Subcutaneous abdominal adipose tissue (tissue), 5 donors: ENCODE data around the gene OGA.

Source experiments
- H3K27ac ChIP-seq: one replicate; pipeline ENCODE4 v1.7.0; 2013; ENCODE audit warnings: low read depth, mild to moderate bottlenecking, inconsistent platforms, low read length, moderate library complexity
- H3K27me3 ChIP-seq, 5 donors: one replicate each; pipeline ENCODE4 v1.7.0; 2013; ENCODE audit warnings: low read length in 5 of 5, inconsistent platforms in 1 of 5; ENCODE audit not compliant: control insufficient read depth in 5 of 5, insufficient read depth in 4 of 5
- H3K36me3 ChIP-seq, 5 donors: one replicate each; pipeline ENCODE4 v1.7.0; 2013; ENCODE audit warnings: low read length in 5 of 5; ENCODE audit not compliant: control insufficient read depth in 5 of 5, insufficient read depth in 5 of 5
- H3K4me1 ChIP-seq, 5 donors: one replicate each; pipeline ENCODE4 v1.7.0; 2013; ENCODE audit warnings: low read length in 5 of 5, mild to moderate bottlenecking in 3 of 5, moderate library complexity in 1 of 5; ENCODE audit not compliant: control insufficient read depth in 5 of 5, insufficient read depth in 5 of 5
- H3K4me3 ChIP-seq, 5 donors: one replicate each; pipeline ENCODE4 v1.7.0; 2013; ENCODE audit warnings: low read length in 5 of 5, low read depth in 1 of 5
- H3K9ac ChIP-seq, 5 donors: one replicate each; pipeline ENCODE4 v1.7.0; 2013; ENCODE audit warnings: low read length in 5 of 5, mild to moderate bottlenecking in 4 of 5, moderate library complexity in 3 of 5
- H3K9me3 ChIP-seq, 5 donors: one replicate each; pipeline ENCODE4 v1.7.0; 2013; ENCODE audit warnings: low read length in 5 of 5; ENCODE audit not compliant: control insufficient read depth in 5 of 5
- donor health status: healthy.
- donor health status: healthy.
- donor health status: healthy.
- donor health status: healthy.
- donor health status: healthy.

OGA gene

GRCh38 chr10:101818119-101818871 is at the start of gene OGA:
Gene OGA, minus strand, starts transcription at chr10:101818444. Its CDS starts 422 bp downstream, at chr10:101818022.
- Histone ChIP-seq H3K36me3 (peaks cover 3 to 23% (median 12%) of the 10 kb centered on the region in 5 donors), H3K4me3 (peak within 1 kb of the TSS; percentile 94 to 98 (median 97)), H3K9ac (peak within 1 kb of the TSS; percentile 77 to 89 (median 82)), H3K4me1 (peaks cover 2 to 57% (median 50%) of the 10 kb centered on the region in 5 donors), H3K27ac (peak within 1 kb of the TSS; percentile 92), H3K9me3 (no peaks in the 10 kb centered on the region), H3K27me3 (no peaks in the 10 kb centered on the region)

DNA sequence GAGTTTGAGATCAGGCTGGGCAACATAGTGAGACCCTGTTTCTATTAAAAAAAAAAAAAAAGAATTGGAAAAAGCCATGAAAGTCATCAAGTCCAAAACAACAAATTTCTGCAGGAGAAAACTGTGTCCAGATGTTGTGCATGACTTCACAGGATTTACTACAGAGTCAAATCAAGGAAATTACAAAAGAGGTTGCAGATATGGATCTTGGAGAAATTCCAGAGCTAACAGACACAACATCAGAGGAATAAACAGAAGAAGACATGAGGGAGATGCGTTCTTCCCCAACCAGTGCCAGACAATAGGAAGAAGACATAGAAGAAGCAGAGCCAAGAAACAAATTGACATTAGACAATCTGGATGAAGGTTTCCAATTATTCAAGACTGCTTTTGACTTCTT is 49.7 kb upstream of the OGA start:
- Histone ChIP-seq H3K27me3 (no peaks in the 10 kb centered on the region), H3K9me3 (no peaks in the 10 kb centered on the region), H3K27ac (no peak overlapping the region), H3K4me3 (no peak overlapping the region), H3K36me3 (peaks cover 0 to 3% (median 0%) of the 10 kb centered on the region in 5 donors), H3K4me1 (peaks cover 0 to 5% (median 0%) of the 10 kb centered on the region in 5 donors), H3K9ac (no peak overlapping the region)

DNA sequence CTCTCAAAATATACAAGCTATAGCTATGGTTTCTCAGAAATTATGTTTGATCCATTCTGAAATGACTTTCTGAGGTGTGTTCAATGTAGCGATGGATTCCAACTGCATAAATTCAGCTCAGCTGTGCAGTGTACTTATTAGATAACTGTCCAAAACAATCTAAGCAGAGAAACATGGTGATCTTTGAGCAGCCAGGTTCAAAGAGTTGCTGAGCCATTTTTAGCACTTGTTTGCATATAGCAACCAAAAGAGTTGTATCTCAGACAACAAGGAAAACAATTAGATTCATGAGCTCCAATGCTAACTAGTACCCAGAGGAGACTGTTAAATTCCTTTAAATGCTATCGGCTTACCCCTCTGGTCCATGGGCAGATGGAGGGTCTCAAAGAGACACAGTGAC is 41.3 kb upstream of the OGA start:
- H3K36me3 ChIP-seq = peaks cover 0 to 17% (median 0%) of the 10 kb centered on the region in 5 donors
- peaks cover 0 to 22% (median 9%) of the 10 kb centered on the region in 5 donors for H3K4me1 ChIP-seq
- H3K27ac ChIP-seq = no peak overlapping the region
- no peak overlapping the region for H3K4me3 ChIP-seq
- H3K9ac ChIP-seq = no peak overlapping the region
- peaks cover 0 to 9% (median 4%) of the 10 kb centered on the region in 5 donors for H3K9me3 ChIP-seq
- no peaks in the 10 kb centered on the region for H3K27me3 ChIP-seq

DNA sequence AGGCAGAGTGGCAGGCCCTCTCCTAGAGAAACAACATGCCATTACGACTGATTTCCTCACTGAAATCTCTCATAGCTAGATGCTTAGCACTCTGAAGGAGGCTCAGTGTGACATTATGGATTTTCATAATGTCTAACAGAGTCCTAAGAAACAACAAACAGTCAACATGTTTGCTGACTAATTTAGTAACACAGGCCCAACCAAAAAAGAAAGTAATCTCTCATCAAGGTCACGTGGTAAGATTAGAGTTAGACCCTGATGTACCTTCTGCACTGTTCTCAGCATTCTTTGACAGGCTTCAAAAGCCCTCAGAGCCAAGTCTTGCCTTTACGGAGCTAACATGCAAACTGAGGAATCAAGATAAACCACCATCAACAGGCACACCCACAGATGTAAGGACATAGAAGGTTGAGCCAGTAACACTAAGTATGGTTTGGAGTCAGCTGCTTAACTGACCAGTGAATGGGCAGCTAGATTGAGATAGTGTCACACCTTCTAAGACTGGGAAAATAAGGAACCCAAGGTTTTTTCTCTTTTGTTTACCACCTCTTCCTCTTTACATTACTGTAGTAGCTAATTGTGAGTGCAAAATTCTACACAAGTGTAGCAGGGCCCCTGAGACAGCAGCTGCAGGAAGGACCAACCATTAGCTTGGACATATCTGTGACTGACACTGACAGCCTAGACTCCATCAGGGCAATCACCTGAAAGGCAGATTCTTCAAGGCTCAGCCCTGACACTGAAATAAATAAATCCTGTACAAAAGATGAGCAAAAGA is 40.7 kb upstream of the OGA start:
- H3K9me3 ChIP-seq = peaks cover 0 to 9% (median 4%) of the 10 kb centered on the region in 5 donors
- H3K27ac ChIP-seq = no peak overlapping the region
- no peak overlapping the region for H3K9ac ChIP-seq
- peaks cover 0 to 17% (median 0%) of the 10 kb centered on the region in 5 donors for H3K36me3 ChIP-seq
- H3K4me3 ChIP-seq = no peak overlapping the region
- H3K27me3 ChIP-seq = no peaks in the 10 kb centered on the region
- H3K4me1 ChIP-seq = peaks cover 0 to 28% (median 12%) of the 10 kb centered on the region in 5 donors

DNA sequence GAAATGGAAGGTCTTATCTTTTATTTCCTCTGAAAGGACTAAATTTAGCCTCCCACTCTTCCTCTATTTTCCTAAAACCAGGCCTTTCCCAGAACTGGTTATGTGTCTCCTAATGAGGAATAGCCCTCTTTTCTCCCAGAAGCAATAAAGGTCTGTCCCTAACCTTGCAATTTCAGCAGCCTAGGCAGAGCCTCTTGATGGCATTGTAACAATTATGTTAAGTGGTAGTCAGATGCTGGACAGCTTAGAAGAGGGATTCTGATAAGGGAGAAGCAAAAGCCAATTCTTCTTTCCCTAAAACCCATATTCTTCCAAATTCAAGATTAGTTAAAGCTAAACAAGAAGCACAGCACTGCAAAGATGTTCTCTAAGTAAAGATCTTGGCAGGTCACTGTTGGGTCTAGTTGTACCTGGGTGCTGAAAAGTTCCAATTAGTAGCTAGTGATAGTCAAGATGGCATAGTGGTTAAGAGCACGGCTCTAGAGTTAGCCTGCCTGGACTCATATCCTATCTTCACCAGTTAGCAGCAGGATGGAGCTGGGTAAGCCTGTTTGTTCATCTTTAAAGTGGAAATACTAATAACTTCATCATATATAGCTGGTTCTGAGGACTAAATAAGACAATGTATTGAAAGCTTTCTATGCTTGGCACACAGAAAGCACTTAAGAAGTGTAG is 39.7 kb upstream of the OGA start:
- Histone ChIP-seq H3K9me3 (peaks cover 0 to 9% (median 4%) of the 10 kb centered on the region in 5 donors), H3K4me1 (peaks cover 0 to 38% (median 20%) of the 10 kb centered on the region in 5 donors), H3K9ac (no peak overlapping the region), H3K27me3 (no peaks in the 10 kb centered on the region), H3K4me3 (no peak overlapping the region), H3K27ac (no peak overlapping the region), H3K36me3 (peaks cover 0 to 17% (median 0%) of the 10 kb centered on the region in 5 donors)

GRCh38 chr10:101856626-101857025 is 38.4 kb upstream of the OGA start:
- H3K9ac ChIP-seq = no peak overlapping the region
- no peak overlapping the region for H3K27ac ChIP-seq
- H3K4me3 ChIP-seq = no peak overlapping the region
- peaks cover 0 to 9% (median 4%) of the 10 kb centered on the region in 5 donors for H3K9me3 ChIP-seq
- no peaks in the 10 kb centered on the region for H3K27me3 ChIP-seq
- peaks cover 0 to 17% (median 0%) of the 10 kb centered on the region in 5 donors for H3K36me3 ChIP-seq
- H3K4me1 ChIP-seq = peaks cover 0 to 50% (median 33%) of the 10 kb centered on the region in 5 donors

GRCh38 chr10:101851411-101852116 is 33.3 kb upstream of the OGA start:
- H3K4me1 ChIP-seq = peaks cover 8 to 89% (median 65%) of the 10 kb centered on the region in 5 donors
- peak overlapping the region; percentile 25 for H3K27ac ChIP-seq
- no peaks in the 10 kb centered on the region for H3K27me3 ChIP-seq
- peak overlapping the region in 3 of 5 donors; percentile 29 to 49 (median 30) for H3K4me3 ChIP-seq
- no peak overlapping the region for H3K9ac ChIP-seq
- H3K9me3 ChIP-seq = no peaks in the 10 kb centered on the region
- H3K36me3 ChIP-seq = peaks cover 0 to 12% (median 4%) of the 10 kb centered on the region in 5 donors

GRCh38 chr10:101850749-101851148 is 32.5 kb upstream of the OGA start:
- Histone ChIP-seq H3K27ac (no peak overlapping the region), H3K9me3 (no peaks in the 10 kb centered on the region), H3K36me3 (peaks cover 0 to 13% (median 6%) of the 10 kb centered on the region in 5 donors), H3K4me3 (no peak overlapping the region), H3K9ac (no peak overlapping the region), H3K4me1 (peaks cover 8 to 85% (median 68%) of the 10 kb centered on the region in 5 donors), H3K27me3 (no peaks in the 10 kb centered on the region)

GRCh38 chr10:101848894-101849351 is 30.7 kb upstream of the OGA start:
- Histone ChIP-seq H3K9me3 (no peaks in the 10 kb centered on the region), H3K4me3 (peak overlapping the region in 3 of 5 donors; percentile 6 to 39 (median 30)), H3K27me3 (no peaks in the 10 kb centered on the region), H3K27ac (peak overlapping the region; percentile 42), H3K4me1 (peaks cover 8 to 98% (median 85%) of the 10 kb centered on the region in 5 donors), H3K9ac (peak overlapping the region in 3 of 5 donors; percentile 0 to 44 (median 16)), H3K36me3 (peaks cover 0 to 15% (median 9%) of the 10 kb centered on the region in 5 donors)
